WTC11 (cell line): ENCODE measurements around the gene NPAS3.

ENCODE experiments used
- HMGA2 ChIP-seq: fragments of 250-450 bp; sonication (Bioruptor Pico); IDR thresholded peaks from 2 replicates; pipeline ENCODE4 v1.4.0; 2021; ENCODE audit warnings: mild to moderate bottlenecking, moderate library complexity
- MXD4 ChIP-seq: fragments of 250-450 bp; sonication (Bioruptor Pico); IDR thresholded peaks from 2 replicates; pipeline ENCODE4 v1.8.0; 2021; ENCODE audit warnings: mild to moderate bottlenecking, moderate library complexity, borderline replicate concordance
- SP1 ChIP-seq: sonication (generic); formaldehyde crosslinking; conservative IDR thresholded peaks from 2 replicates; pipeline ENCODE4 v1.8.1; 2022; ENCODE audit warnings: missing genetic modification reagents
- TCF7 ChIP-seq: sonication (generic); formaldehyde crosslinking; IDR thresholded peaks from 2 replicates; pipeline ENCODE4 v1.8.0; 2022; ENCODE audit warnings: mild to moderate bottlenecking, low read depth, missing genetic modification reagents, moderate library complexity
- TF ChIP-seq, protein P1 (sequence below): fragments of 200-600 bp; IDR thresholded peaks from 2 replicates; pipeline ENCODE4 v1.8.0; 2022; ENCODE audit warnings: antibody characterized with exemption
- TF ChIP-seq, protein P2 (sequence below): sonication (generic); formaldehyde crosslinking; IDR thresholded peaks from 2 replicates; pipeline ENCODE4 v1.8.1; 2022; ENCODE audit warnings: missing genetic modification reagents, borderline replicate concordance
- TF ChIP-seq, protein P3 (sequence below): sonication (generic); formaldehyde crosslinking; IDR thresholded peaks from 2 replicates; pipeline ENCODE4 v1.8.1; 2023; ENCODE audit warnings: mild to moderate bottlenecking, missing genetic modification reagents, borderline replicate concordance

DNA sequence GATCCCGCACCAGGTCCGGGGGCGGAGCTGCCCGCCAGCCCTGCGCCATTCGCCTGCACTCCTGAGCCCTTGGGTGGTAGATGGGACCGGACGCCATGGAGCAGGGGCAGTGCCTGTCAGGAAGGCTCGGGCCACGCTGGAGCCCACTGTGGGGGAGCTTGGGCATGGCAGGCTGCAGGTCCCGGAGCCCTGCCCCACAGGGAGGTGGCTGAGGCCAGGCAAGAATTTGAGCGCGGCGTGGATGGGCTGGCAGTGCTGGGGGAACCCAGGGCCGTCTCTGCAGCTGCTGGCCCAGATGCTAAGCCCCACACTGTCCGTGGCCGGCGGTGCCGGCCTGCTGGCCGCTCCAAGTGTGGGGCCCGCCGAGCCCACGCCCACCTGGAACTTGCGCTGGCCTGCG, 260.0 kb downstream of the NPAS3 start:
- TF ChIP-seq, protein P1, sequence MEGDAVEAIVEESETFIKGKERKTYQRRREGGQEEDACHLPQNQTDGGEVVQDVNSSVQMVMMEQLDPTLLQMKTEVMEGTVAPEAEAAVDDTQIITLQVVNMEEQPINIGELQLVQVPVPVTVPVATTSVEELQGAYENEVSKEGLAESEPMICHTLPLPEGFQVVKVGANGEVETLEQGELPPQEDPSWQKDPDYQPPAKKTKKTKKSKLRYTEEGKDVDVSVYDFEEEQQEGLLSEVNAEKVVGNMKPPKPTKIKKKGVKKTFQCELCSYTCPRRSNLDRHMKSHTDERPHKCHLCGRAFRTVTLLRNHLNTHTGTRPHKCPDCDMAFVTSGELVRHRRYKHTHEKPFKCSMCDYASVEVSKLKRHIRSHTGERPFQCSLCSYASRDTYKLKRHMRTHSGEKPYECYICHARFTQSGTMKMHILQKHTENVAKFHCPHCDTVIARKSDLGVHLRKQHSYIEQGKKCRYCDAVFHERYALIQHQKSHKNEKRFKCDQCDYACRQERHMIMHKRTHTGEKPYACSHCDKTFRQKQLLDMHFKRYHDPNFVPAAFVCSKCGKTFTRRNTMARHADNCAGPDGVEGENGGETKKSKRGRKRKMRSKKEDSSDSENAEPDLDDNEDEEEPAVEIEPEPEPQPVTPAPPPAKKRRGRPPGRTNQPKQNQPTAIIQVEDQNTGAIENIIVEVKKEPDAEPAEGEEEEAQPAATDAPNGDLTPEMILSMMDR, result no peak
- TF ChIP-seq, protein P2, sequence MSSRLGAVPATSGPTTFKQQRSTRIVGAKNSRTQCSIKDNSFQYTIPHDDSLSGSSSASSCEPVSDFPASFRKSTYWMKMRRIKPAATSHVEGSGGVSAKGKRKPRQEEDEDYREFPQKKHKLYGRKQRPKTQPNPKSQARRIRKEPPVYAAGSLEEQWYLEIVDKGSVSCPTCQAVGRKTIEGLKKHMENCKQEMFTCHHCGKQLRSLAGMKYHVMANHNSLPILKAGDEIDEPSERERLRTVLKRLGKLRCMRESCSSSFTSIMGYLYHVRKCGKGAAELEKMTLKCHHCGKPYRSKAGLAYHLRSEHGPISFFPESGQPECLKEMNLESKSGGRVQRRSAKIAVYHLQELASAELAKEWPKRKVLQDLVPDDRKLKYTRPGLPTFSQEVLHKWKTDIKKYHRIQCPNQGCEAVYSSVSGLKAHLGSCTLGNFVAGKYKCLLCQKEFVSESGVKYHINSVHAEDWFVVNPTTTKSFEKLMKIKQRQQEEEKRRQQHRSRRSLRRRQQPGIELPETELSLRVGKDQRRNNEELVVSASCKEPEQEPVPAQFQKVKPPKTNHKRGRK (CRISPR knock-in tag), result no peak
- TF ChIP-seq HMGA2 (CRISPR knock-in tag), result no peak
- no peak for TF ChIP-seq MXD4
- TF ChIP-seq, protein P3, sequence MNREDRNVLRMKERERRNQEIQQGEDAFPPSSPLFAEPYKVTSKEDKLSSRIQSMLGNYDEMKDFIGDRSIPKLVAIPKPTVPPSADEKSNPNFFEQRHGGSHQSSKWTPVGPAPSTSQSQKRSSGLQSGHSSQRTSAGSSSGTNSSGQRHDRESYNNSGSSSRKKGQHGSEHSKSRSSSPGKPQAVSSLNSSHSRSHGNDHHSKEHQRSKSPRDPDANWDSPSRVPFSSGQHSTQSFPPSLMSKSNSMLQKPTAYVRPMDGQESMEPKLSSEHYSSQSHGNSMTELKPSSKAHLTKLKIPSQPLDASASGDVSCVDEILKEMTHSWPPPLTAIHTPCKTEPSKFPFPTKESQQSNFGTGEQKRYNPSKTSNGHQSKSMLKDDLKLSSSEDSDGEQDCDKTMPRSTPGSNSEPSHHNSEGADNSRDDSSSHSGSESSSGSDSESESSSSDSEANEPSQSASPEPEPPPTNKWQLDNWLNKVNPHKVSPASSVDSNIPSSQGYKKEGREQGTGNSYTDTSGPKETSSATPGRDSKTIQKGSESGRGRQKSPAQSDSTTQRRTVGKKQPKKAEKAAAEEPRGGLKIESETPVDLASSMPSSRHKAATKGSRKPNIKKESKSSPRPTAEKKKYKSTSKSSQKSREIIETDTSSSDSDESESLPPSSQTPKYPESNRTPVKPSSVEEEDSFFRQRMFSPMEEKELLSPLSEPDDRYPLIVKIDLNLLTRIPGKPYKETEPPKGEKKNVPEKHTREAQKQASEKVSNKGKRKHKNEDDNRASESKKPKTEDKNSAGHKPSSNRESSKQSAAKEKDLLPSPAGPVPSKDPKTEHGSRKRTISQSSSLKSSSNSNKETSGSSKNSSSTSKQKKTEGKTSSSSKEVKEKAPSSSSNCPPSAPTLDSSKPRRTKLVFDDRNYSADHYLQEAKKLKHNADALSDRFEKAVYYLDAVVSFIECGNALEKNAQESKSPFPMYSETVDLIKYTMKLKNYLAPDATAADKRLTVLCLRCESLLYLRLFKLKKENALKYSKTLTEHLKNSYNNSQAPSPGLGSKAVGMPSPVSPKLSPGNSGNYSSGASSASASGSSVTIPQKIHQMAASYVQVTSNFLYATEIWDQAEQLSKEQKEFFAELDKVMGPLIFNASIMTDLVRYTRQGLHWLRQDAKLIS, result no peak
- no peak for TF ChIP-seq TCF7 (CRISPR knock-in tag)
- TF ChIP-seq SP1, result no peak
